Measurements from ENCODE around the gene TMEM181.
"Not testable (repeated sequence)": the region's sequence is repeated elsewhere in the genome, so short reads cannot be mapped to it uniquely, and the experiment has no call there.

Gene TMEM181

GRCh38 chr6:158610319-158610968 is 50.6 kb downstream of the TMEM181 start:
- peaks cover 37% of the 10 kb centered on the region for H3K36me3 Mint-ChIP-seq (ENCODE audit: insufficient read depth)
- no peak for DNase-seq (ENCODE audit: low spot score in 2 of 2)
- no peaks in the 10 kb centered on the region for H3K27me3 Mint-ChIP-seq
- H3K27ac Mint-ChIP-seq (ENCODE audit: low read depth), result no peak overlapping the region
- no peak for ATAC-seq (replicated peaks; ENCODE audit: extremely low read depth, poor library complexity, severe bottlenecking)
- no peaks in the 10 kb centered on the region for H3K9me3 Mint-ChIP-seq
- H3K4me3 Mint-ChIP-seq, result no peak overlapping the region
- H3K4me1 Mint-ChIP-seq, result peaks cover 16% of the 10 kb centered on the region

GRCh38 chr6:158611039-158611438 is 51.1 kb downstream of the TMEM181 start:
- no peak overlapping the region for H3K27ac Mint-ChIP-seq (ENCODE audit: low read depth)
- H3K4me3 Mint-ChIP-seq, result no peak overlapping the region
- H3K36me3 Mint-ChIP-seq (ENCODE audit: insufficient read depth), result peaks cover 37% of the 10 kb centered on the region
- ATAC-seq (replicated peaks; ENCODE audit: extremely low read depth, poor library complexity, severe bottlenecking), result no peak
- H3K4me1 Mint-ChIP-seq, result peaks cover 22% of the 10 kb centered on the region
- H3K27me3 Mint-ChIP-seq, result no peaks in the 10 kb centered on the region
- no peak for DNase-seq (ENCODE audit: low spot score in 2 of 2)
- no peaks in the 10 kb centered on the region for H3K9me3 Mint-ChIP-seq

GRCh38 chr6:158611541-158612370 is 51.9 kb downstream of the TMEM181 start:
- ATAC-seq (replicated peaks; ENCODE audit: extremely low read depth, poor library complexity, severe bottlenecking) (no peak), DNase-seq (ENCODE audit: low spot score in 2 of 2) (no peak)
- no peaks in the 10 kb centered on the region for H3K27me3 Mint-ChIP-seq
- peaks cover 29% of the 10 kb centered on the region for H3K4me1 Mint-ChIP-seq
- no peaks in the 10 kb centered on the region for H3K9me3 Mint-ChIP-seq
- H3K36me3 Mint-ChIP-seq (ENCODE audit: insufficient read depth), result peaks cover 40% of the 10 kb centered on the region
- no peak overlapping the region for H3K27ac Mint-ChIP-seq (ENCODE audit: low read depth)
- H3K4me3 Mint-ChIP-seq, result no peak overlapping the region

- Mint-ChIP-seq H3K36me3 (ENCODE audit: insufficient read depth) (peaks cover 42% of the 10 kb centered on the region), H3K4me1 (peaks cover 53% of the 10 kb centered on the region)
- DNase-seq (ENCODE audit: low spot score in 2 of 2); H3K27ac Mint-ChIP-seq (ENCODE audit: low read depth); H3K4me3 Mint-ChIP-seq; ATAC-seq (replicated peaks; ENCODE audit: extremely low read depth, poor library complexity, severe bottlenecking); H3K9me3 Mint-ChIP-seq; H3K27me3 Mint-ChIP-seq: not testable (repeated sequence)
Measured at GRCh38 chr6:158614606-158615005, 54.7 kb downstream of the TMEM181 start.

GRCh38 chr6:158618289-158618688 is 58.4 kb downstream of the TMEM181 start:
- not testable (repeated sequence) for H3K27me3 Mint-ChIP-seq; ATAC-seq (replicated peaks; ENCODE audit: extremely low read depth, poor library complexity, severe bottlenecking); DNase-seq (ENCODE audit: low spot score in 2 of 2); H3K4me3 Mint-ChIP-seq; H3K9me3 Mint-ChIP-seq
- Mint-ChIP-seq H3K27ac (ENCODE audit: low read depth) (peak overlapping the region; percentile 75), H3K4me1 (peaks cover 59% of the 10 kb centered on the region), H3K36me3 (ENCODE audit: insufficient read depth) (peaks cover 39% of the 10 kb centered on the region)

- H3K4me3 Mint-ChIP-seq, result no peak overlapping the region
- no peaks in the 10 kb centered on the region for H3K27me3 Mint-ChIP-seq
- H3K9me3 Mint-ChIP-seq, result no peaks in the 10 kb centered on the region
- DNase-seq (ENCODE audit: low spot score in 2 of 2) (no peak), ATAC-seq (replicated peaks; ENCODE audit: extremely low read depth, poor library complexity, severe bottlenecking) (no peak)
- H3K4me1 Mint-ChIP-seq, result peaks cover 56% of the 10 kb centered on the region
- peaks cover 42% of the 10 kb centered on the region for H3K36me3 Mint-ChIP-seq (ENCODE audit: insufficient read depth)
- peak overlapping the region; percentile 73 for H3K27ac Mint-ChIP-seq (ENCODE audit: low read depth)
Measured at GRCh38 chr6:158619922-158620801, 60.3 kb downstream of the TMEM181 start.

GRCh38 chr6:158620963-158621693 is 61.2 kb downstream of the TMEM181 start:
- peaks cover 46% of the 10 kb centered on the region for H3K36me3 Mint-ChIP-seq (ENCODE audit: insufficient read depth)
- no peaks in the 10 kb centered on the region for H3K27me3 Mint-ChIP-seq
- DNase-seq (ENCODE audit: low spot score in 2 of 2) (no peak), ATAC-seq (replicated peaks; ENCODE audit: extremely low read depth, poor library complexity, severe bottlenecking) (no peak)
- H3K4me1 Mint-ChIP-seq, result peaks cover 46% of the 10 kb centered on the region
- H3K27ac Mint-ChIP-seq (ENCODE audit: low read depth), result peak overlapping the region; percentile 73
- H3K9me3 Mint-ChIP-seq, result no peaks in the 10 kb centered on the region
- no peak overlapping the region for H3K4me3 Mint-ChIP-seq

GRCh38 chr6:158621694-158622544 is 62.0 kb downstream of the TMEM181 start:
- ATAC-seq (replicated peaks; ENCODE audit: extremely low read depth, poor library complexity, severe bottlenecking), result no peak
- Mint-ChIP-seq H3K27ac (ENCODE audit: low read depth) (peak overlapping the region; percentile 71), H3K9me3 (peaks cover 3% of the 10 kb centered on the region), H3K4me3 (no peak overlapping the region), H3K36me3 (ENCODE audit: insufficient read depth) (peaks cover 44% of the 10 kb centered on the region), H3K4me1 (peaks cover 44% of the 10 kb centered on the region), H3K27me3 (no peaks in the 10 kb centered on the region)
- DNase-seq (ENCODE audit: low spot score in 2 of 2), result no peak

- Mint-ChIP-seq H3K36me3 (ENCODE audit: insufficient read depth) (peaks cover 39% of the 10 kb centered on the region), H3K27ac (ENCODE audit: low read depth) (peak overlapping the region; percentile 46), H3K4me1 (peaks cover 44% of the 10 kb centered on the region), H3K4me3 (no peak overlapping the region), H3K27me3 (no peaks in the 10 kb centered on the region), H3K9me3 (peaks cover 6% of the 10 kb centered on the region)
- DNase-seq (ENCODE audit: low spot score in 2 of 2) (no peak), ATAC-seq (replicated peaks; ENCODE audit: extremely low read depth, poor library complexity, severe bottlenecking) (no peak)
Measured at GRCh38 chr6:158622545-158623190, 62.8 kb downstream of the TMEM181 start.

GRCh38 chr6:158624684-158625682 is 65.1 kb downstream of the TMEM181 start:
- DNase-seq (ENCODE audit: low spot score in 2 of 2) (no peak), ATAC-seq (replicated peaks; ENCODE audit: extremely low read depth, poor library complexity, severe bottlenecking) (no peak)
- Mint-ChIP-seq H3K27ac (ENCODE audit: low read depth) (peak overlapping the region; percentile 84), H3K27me3 (no peaks in the 10 kb centered on the region), H3K4me3 (no peak overlapping the region), H3K4me1 (peaks cover 29% of the 10 kb centered on the region), H3K36me3 (ENCODE audit: insufficient read depth) (peaks cover 40% of the 10 kb centered on the region), H3K9me3 (peaks cover 6% of the 10 kb centered on the region)

All from central memory CD8-positive, alpha-beta T cell (primary cell).